ENCODE measurements around the gene CCDC141.

DNA sequence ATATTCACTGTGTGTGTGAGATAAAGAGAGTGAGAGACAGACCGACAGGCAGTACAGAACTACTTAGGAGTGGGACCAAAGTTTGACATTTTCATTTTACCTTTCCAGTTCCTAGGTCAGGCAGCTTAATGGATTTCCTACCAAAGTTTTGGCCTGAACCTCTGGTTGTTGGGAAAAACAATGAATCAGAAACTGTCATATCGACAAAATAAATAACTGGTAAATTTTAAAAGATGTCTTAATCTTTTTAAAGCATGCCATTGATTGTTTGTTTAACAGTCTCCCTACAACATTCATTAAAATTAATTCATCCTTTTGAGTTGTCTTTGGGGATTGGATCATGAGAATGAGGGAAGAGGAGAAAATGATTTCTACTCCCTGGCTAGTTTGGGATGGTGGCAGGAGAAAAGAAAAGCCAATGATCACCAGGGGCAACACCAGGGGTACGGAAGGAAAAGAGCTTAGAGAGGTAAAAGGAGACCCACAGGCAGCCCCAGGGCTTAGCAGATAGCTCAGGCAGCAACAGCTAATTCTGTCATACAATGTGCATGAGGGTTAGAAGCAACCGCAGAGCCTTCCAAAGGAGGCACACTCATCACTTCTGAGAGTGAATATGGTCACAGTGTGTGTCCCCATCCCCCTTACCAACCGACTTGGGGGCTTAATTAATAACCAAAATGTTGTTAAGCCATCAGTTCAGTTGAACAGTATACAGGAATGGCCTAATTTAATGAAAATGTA is 98.5 kb downstream of the CCDC141 start:
- TF ChIP-seq POLR2AphosphoS5 (IDR thresholded peaks at IDR 0.05), result no peak
- TF ChIP-seq, protein P1, sequence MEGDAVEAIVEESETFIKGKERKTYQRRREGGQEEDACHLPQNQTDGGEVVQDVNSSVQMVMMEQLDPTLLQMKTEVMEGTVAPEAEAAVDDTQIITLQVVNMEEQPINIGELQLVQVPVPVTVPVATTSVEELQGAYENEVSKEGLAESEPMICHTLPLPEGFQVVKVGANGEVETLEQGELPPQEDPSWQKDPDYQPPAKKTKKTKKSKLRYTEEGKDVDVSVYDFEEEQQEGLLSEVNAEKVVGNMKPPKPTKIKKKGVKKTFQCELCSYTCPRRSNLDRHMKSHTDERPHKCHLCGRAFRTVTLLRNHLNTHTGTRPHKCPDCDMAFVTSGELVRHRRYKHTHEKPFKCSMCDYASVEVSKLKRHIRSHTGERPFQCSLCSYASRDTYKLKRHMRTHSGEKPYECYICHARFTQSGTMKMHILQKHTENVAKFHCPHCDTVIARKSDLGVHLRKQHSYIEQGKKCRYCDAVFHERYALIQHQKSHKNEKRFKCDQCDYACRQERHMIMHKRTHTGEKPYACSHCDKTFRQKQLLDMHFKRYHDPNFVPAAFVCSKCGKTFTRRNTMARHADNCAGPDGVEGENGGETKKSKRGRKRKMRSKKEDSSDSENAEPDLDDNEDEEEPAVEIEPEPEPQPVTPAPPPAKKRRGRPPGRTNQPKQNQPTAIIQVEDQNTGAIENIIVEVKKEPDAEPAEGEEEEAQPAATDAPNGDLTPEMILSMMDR (IDR thresholded peaks at IDR 0.05; ENCODE audit: poor library complexity, severe bottlenecking), result no peak
- TF ChIP-seq TAF1 (IDR thresholded peaks at IDR 0.05; ENCODE audit: low read depth), result no peak
- TF ChIP-seq EP300 (conservative IDR thresholded peaks at IDR 0.05; ENCODE audit: poor library complexity, severe bottlenecking), result no peak
- TF ChIP-seq RAD21 (conservative IDR thresholded peaks at IDR 0.05), result no peak
- no peak for TF ChIP-seq EZH2 (IDR thresholded peaks at IDR 0.05; ENCODE audit: borderline replicate concordance, insufficient read depth, low read length, poor library complexity, severe bottlenecking)
- TF ChIP-seq MXI1 (conservative IDR thresholded peaks at IDR 0.05; ENCODE audit: poor library complexity, severe bottlenecking), result no peak

Data from neural cell (in vitro differentiated cells).